Measurements from ENCODE around the gene ASCC1.

The ASCC1 gene

GRCh38 chr10:72074574-72075375 is 141.3 kb downstream of the ASCC1 start:
- DNase-seq (ENCODE audit: insufficient read length, low spot score), result no peak
- TF ChIP-seq, protein P1, sequence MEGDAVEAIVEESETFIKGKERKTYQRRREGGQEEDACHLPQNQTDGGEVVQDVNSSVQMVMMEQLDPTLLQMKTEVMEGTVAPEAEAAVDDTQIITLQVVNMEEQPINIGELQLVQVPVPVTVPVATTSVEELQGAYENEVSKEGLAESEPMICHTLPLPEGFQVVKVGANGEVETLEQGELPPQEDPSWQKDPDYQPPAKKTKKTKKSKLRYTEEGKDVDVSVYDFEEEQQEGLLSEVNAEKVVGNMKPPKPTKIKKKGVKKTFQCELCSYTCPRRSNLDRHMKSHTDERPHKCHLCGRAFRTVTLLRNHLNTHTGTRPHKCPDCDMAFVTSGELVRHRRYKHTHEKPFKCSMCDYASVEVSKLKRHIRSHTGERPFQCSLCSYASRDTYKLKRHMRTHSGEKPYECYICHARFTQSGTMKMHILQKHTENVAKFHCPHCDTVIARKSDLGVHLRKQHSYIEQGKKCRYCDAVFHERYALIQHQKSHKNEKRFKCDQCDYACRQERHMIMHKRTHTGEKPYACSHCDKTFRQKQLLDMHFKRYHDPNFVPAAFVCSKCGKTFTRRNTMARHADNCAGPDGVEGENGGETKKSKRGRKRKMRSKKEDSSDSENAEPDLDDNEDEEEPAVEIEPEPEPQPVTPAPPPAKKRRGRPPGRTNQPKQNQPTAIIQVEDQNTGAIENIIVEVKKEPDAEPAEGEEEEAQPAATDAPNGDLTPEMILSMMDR (IDR thresholded peaks at IDR 0.05; ENCODE audit: insufficient read depth, missing control alignments), result no peak
- FAIRE-seq, result no peak

- DNase-seq (ENCODE audit: insufficient read length, low spot score), result no peak
- TF ChIP-seq, protein P1 (IDR thresholded peaks at IDR 0.05; ENCODE audit: insufficient read depth, missing control alignments), result no peak
- no peak for FAIRE-seq
These were observed 142.1 kb downstream of the ASCC1 start for GRCh38 chr10:72073708-72074573.

DNA sequence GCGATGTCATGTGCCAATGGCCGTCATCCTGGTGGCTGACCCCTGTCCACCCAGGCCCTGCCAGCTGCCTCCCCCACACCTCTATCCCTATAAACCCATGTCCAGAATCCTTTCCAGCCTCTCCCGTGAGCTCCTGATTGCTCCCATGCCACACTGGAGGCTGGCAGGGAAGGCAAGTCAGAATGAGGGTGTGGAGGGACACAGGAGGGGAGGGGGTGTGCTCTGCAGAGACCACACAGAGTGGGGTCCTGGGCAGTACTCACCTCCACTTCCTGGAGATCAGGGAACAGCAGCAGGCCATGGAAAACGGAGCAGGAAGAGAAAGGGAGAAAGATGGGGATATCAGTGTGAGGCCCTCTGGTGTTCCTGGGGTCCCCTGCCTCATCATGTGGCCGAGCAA is 143.4 kb downstream of the ASCC1 start:
- no peak for DNase-seq (ENCODE audit: insufficient read length, low spot score)
- TF ChIP-seq, protein P1 (IDR thresholded peaks at IDR 0.05; ENCODE audit: insufficient read depth, missing control alignments), result no peak
- no peak for FAIRE-seq

GRCh38 chr10:72072046-72072445 is 144.0 kb downstream of the ASCC1 start:
- FAIRE-seq, result no peak

GRCh38 chr10:72069751-72070526 is 146.1 kb downstream of the ASCC1 start:
- TF ChIP-seq, protein P1 (IDR thresholded peaks at IDR 0.05; ENCODE audit: insufficient read depth, missing control alignments), result peak; percentile 21
- no peak for DNase-seq (ENCODE audit: insufficient read length, low spot score)
- no peak for FAIRE-seq

More at GRCh38 chr10:72072046-72072445, 144.0 kb downstream of the ASCC1 start:
- TF ChIP-seq, protein P1 (IDR thresholded peaks at IDR 0.05; ENCODE audit: insufficient read depth, missing control alignments), result no peak
- DNase-seq (ENCODE audit: insufficient read length, low spot score), result no peak

DNA sequence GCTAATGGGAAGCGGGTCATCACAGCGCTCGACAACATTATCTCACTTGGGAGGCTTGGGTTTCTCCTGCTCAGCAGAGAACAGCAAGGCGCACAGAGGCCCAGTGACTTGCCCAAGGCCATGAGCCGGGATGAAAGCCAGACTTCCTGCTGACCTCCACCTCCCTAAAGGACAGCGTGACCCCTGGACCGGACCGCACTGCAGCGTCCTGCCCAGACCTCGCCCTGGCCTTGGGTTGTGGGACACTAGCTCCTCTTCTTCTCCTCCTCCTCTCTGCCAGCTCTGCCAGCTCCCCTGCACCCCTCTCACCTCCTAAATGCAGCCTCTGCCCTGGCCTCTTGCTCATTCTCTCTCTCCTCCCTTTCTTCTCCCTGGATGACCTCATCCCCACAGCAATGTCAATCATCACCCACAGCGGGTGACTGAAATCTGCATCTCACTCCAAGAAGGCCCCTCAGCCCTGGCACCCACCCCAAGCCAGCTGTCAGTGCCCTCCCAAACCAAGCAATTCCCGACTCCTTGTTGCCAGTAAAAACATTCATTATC is 147.1 kb downstream of the ASCC1 start:
- DNase-seq (ENCODE audit: insufficient read length, low spot score) (no peak), FAIRE-seq (no peak)
- TF ChIP-seq, protein P1 (IDR thresholded peaks at IDR 0.05; ENCODE audit: insufficient read depth, missing control alignments), result no peak
